Measurements from ENCODE around the gene THRB.
A peak's percentile ranks its signal among the peaks of the same experiment; 100 is the strongest.

The THRB gene

GRCh38 chr3:24494618-24495325 lies at the start of gene THRB:
TSS of gene THRB (minus strand) at chr3:24494850.
- no peaks in the 10 kb centered on the region for H3K9me3 ChIP-seq (ENCODE audit: low read length)

GRCh38 chr3:24541935-24542334 lies 47.3 kb upstream of the THRB start:
- H3K36me3 ChIP-seq (ENCODE audit: insufficient read depth, low read length), result no peaks in the 10 kb centered on the region
- no peaks in the 10 kb centered on the region for H3K4me1 ChIP-seq (ENCODE audit: insufficient read depth, low read length)
- H3K9me3 ChIP-seq (ENCODE audit: low read length), result no peaks in the 10 kb centered on the region
- no peak overlapping the region for H3K4me3 ChIP-seq (ENCODE audit: low read length)
- H3K27me3 ChIP-seq (ENCODE audit: insufficient read depth, low read length), result no peaks in the 10 kb centered on the region
- H2AFZ ChIP-seq (ENCODE audit: low read depth, low read length), result no peak overlapping the region

More at GRCh38 chr3:24494618-24495325, at the start of gene THRB:
- peak within 1 kb of the TSS; percentile 99 for H2AFZ ChIP-seq (ENCODE audit: low read depth, low read length)
- H3K4me1 ChIP-seq (ENCODE audit: insufficient read depth, low read length), result peaks cover 11% of the 10 kb centered on the region
- peak within 1 kb of the TSS; percentile 52 for H3K4me3 ChIP-seq (ENCODE audit: low read length)
- H3K27me3 ChIP-seq (ENCODE audit: insufficient read depth, low read length), result peaks cover 47% of the 10 kb centered on the region
- no peaks in the 10 kb centered on the region for H3K36me3 ChIP-seq (ENCODE audit: insufficient read depth, low read length)

DNA sequence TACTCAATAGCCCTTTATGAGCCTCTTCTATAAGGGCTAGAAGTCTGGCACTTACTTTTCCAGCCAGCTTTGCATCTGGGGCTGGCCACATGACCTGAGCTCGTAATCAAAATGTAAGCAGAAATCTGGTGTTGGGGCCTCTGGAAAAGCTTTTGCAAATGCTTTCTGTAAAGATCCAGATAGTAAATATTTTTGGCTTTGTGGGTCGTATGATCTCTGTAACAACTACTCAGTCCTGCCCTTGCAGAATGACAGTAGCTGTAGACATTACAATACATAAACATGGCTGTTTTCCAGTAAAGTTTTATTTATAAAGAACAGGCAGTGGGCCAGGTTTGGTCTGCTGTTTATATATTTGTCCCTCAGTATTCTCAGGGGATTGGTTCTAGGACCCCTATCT lies 46.2 kb upstream of the THRB start:
- no peak overlapping the region for H2AFZ ChIP-seq (ENCODE audit: low read depth, low read length)
- H3K4me3 ChIP-seq (ENCODE audit: low read length), result no peak overlapping the region
- H3K4me1 ChIP-seq (ENCODE audit: insufficient read depth, low read length), result no peaks in the 10 kb centered on the region
- H3K27me3 ChIP-seq (ENCODE audit: insufficient read depth, low read length), result no peaks in the 10 kb centered on the region
- H3K9me3 ChIP-seq (ENCODE audit: low read length), result no peaks in the 10 kb centered on the region
- no peaks in the 10 kb centered on the region for H3K36me3 ChIP-seq (ENCODE audit: insufficient read depth, low read length)

GRCh38 chr3:24539699-24540098 lies 45.0 kb upstream of the THRB start:
- H2AFZ ChIP-seq (ENCODE audit: low read depth, low read length), result no peak overlapping the region
- H3K9me3 ChIP-seq (ENCODE audit: low read length), result no peaks in the 10 kb centered on the region
- no peaks in the 10 kb centered on the region for H3K4me1 ChIP-seq (ENCODE audit: insufficient read depth, low read length)
- no peak overlapping the region for H3K4me3 ChIP-seq (ENCODE audit: low read length)
- no peaks in the 10 kb centered on the region for H3K36me3 ChIP-seq (ENCODE audit: insufficient read depth, low read length)
- H3K27me3 ChIP-seq (ENCODE audit: insufficient read depth, low read length), result no peaks in the 10 kb centered on the region

GRCh38 chr3:24538891-24539290 lies 44.2 kb upstream of the THRB start:
- Histone ChIP-seq H3K36me3 (ENCODE audit: insufficient read depth, low read length) (no peaks in the 10 kb centered on the region), H3K4me3 (ENCODE audit: low read length) (no peak overlapping the region), H3K9me3 (ENCODE audit: low read length) (no peaks in the 10 kb centered on the region), H2AFZ (ENCODE audit: low read depth, low read length) (no peak overlapping the region), H3K27me3 (ENCODE audit: insufficient read depth, low read length) (no peaks in the 10 kb centered on the region), H3K4me1 (ENCODE audit: insufficient read depth, low read length) (no peaks in the 10 kb centered on the region)

- Histone ChIP-seq H3K27me3 (ENCODE audit: insufficient read depth, low read length) (no peaks in the 10 kb centered on the region), H3K9me3 (ENCODE audit: low read length) (no peaks in the 10 kb centered on the region), H2AFZ (ENCODE audit: low read depth, low read length) (no peak overlapping the region), H3K4me1 (ENCODE audit: insufficient read depth, low read length) (no peaks in the 10 kb centered on the region), H3K4me3 (ENCODE audit: low read length) (no peak overlapping the region), H3K36me3 (ENCODE audit: insufficient read depth, low read length) (no peaks in the 10 kb centered on the region)
Measured at GRCh38 chr3:24533561-24534193, 39.0 kb upstream of the THRB start.

- Histone ChIP-seq H3K4me1 (ENCODE audit: insufficient read depth, low read length) (no peaks in the 10 kb centered on the region), H3K36me3 (ENCODE audit: insufficient read depth, low read length) (no peaks in the 10 kb centered on the region), H3K4me3 (ENCODE audit: low read length) (no peak overlapping the region), H2AFZ (ENCODE audit: low read depth, low read length) (no peak overlapping the region), H3K9me3 (ENCODE audit: low read length) (no peaks in the 10 kb centered on the region), H3K27me3 (ENCODE audit: insufficient read depth, low read length) (no peaks in the 10 kb centered on the region)
Measured at GRCh38 chr3:24530471-24530870, 35.8 kb upstream of the THRB start.

DNA sequence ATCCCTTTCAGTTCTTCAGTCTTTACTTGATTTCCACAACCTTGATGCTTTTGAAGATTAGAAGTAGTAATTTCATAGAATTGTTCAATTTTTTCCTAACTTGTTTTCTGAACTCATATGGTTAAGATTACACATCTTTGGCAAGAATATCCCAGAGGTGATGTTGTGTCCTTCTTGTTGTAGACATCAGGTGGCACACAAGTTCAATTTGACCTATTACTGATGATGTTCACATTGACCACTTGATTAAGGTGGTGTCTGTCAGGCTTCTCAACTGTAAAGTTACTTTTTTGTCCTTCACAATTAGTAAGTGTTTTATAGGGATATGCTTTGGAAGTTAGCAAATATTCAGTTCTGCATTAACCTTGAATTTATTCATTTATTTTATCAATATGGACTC lies 34.6 kb upstream of the THRB start:
- no peak overlapping the region for H3K4me3 ChIP-seq (ENCODE audit: low read length)
- no peaks in the 10 kb centered on the region for H3K36me3 ChIP-seq (ENCODE audit: insufficient read depth, low read length)
- H3K4me1 ChIP-seq (ENCODE audit: insufficient read depth, low read length), result no peaks in the 10 kb centered on the region
- H2AFZ ChIP-seq (ENCODE audit: low read depth, low read length), result no peak overlapping the region
- H3K27me3 ChIP-seq (ENCODE audit: insufficient read depth, low read length), result peaks cover 9% of the 10 kb centered on the region
- H3K9me3 ChIP-seq (ENCODE audit: low read length), result no peaks in the 10 kb centered on the region

GRCh38 chr3:24526640-24527212 lies 32.1 kb upstream of the THRB start:
- no peak overlapping the region for H3K4me3 ChIP-seq (ENCODE audit: low read length)
- H3K27me3 ChIP-seq (ENCODE audit: insufficient read depth, low read length), result peaks cover 31% of the 10 kb centered on the region
- H3K36me3 ChIP-seq (ENCODE audit: insufficient read depth, low read length), result no peaks in the 10 kb centered on the region
- no peaks in the 10 kb centered on the region for H3K4me1 ChIP-seq (ENCODE audit: insufficient read depth, low read length)
- no peak overlapping the region for H2AFZ ChIP-seq (ENCODE audit: low read depth, low read length)
- no peaks in the 10 kb centered on the region for H3K9me3 ChIP-seq (ENCODE audit: low read length)

- Histone ChIP-seq H3K9me3 (ENCODE audit: low read length) (no peaks in the 10 kb centered on the region), H3K4me1 (ENCODE audit: insufficient read depth, low read length) (no peaks in the 10 kb centered on the region), H3K36me3 (ENCODE audit: insufficient read depth, low read length) (no peaks in the 10 kb centered on the region), H2AFZ (ENCODE audit: low read depth, low read length) (no peak overlapping the region), H3K27me3 (ENCODE audit: insufficient read depth, low read length) (peaks cover 43% of the 10 kb centered on the region), H3K4me3 (ENCODE audit: low read length) (no peak overlapping the region)
Measured at GRCh38 chr3:24525557-24525956, 30.9 kb upstream of the THRB start.

GRCh38 chr3:24525022-24525421 lies 30.4 kb upstream of the THRB start:
- Histone ChIP-seq H3K36me3 (ENCODE audit: insufficient read depth, low read length) (no peaks in the 10 kb centered on the region), H3K9me3 (ENCODE audit: low read length) (no peaks in the 10 kb centered on the region), H3K27me3 (ENCODE audit: insufficient read depth, low read length) (peaks cover 48% of the 10 kb centered on the region), H2AFZ (ENCODE audit: low read depth, low read length) (no peak overlapping the region), H3K4me3 (ENCODE audit: low read length) (no peak overlapping the region), H3K4me1 (ENCODE audit: insufficient read depth, low read length) (no peaks in the 10 kb centered on the region)

GRCh38 chr3:24523988-24524727 lies 29.5 kb upstream of the THRB start:
- Histone ChIP-seq H3K27me3 (ENCODE audit: insufficient read depth, low read length) (peaks cover 57% of the 10 kb centered on the region), H3K36me3 (ENCODE audit: insufficient read depth, low read length) (no peaks in the 10 kb centered on the region), H2AFZ (ENCODE audit: low read depth, low read length) (no peak overlapping the region), H3K9me3 (ENCODE audit: low read length) (no peaks in the 10 kb centered on the region), H3K4me1 (ENCODE audit: insufficient read depth, low read length) (no peaks in the 10 kb centered on the region), H3K4me3 (ENCODE audit: low read length) (no peak overlapping the region)

DNA sequence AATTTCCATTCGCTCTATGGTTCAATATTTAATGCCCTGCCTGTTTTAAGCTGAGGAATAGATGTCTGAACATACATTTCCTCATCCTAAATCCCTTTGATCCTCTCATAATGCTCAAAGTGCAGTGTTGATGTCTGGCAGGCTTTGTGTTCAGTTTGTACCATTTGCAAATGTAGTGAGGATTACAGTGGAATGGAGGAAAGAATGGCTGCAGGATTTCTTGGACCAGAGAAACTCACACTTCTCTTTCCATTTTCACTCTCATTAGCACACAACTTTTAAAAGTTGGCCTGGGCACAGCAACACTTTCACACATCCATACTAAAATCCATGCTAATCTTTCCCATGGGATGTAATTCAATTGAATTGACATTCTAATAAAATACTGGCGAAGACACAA lies 28.6 kb upstream of the THRB start:
- Histone ChIP-seq H3K4me3 (ENCODE audit: low read length) (no peak overlapping the region), H2AFZ (ENCODE audit: low read depth, low read length) (no peak overlapping the region), H3K4me1 (ENCODE audit: insufficient read depth, low read length) (no peaks in the 10 kb centered on the region), H3K36me3 (ENCODE audit: insufficient read depth, low read length) (no peaks in the 10 kb centered on the region), H3K27me3 (ENCODE audit: insufficient read depth, low read length) (peaks cover 65% of the 10 kb centered on the region), H3K9me3 (ENCODE audit: low read length) (no peaks in the 10 kb centered on the region)

Data from neuron (in vitro differentiated cells).